Stomach (tissue), 9 donors: ENCODE results near the gene PPP3R1. TPM values are rescaled to one million over a fixed set of nuclear protein-coding genes. Genes with fewer than 3 reads are reported as not detected.

Experiments used
- DNase-seq, 2 donors: peaks; one replicate each; pipeline versions ENCODE4 v3.0.0 to v3.0.0-alpha.2; 2013 to 2019
- H3K27ac ChIP-seq, 5 donors: fragments of 200-600 bp in 4 of 5; sonication (generic) in 4 of 5; one replicate each; pipeline ENCODE4 v1.5.1; 2013 to 2019; ENCODE audit warnings: mild to moderate bottlenecking in 1 of 5, moderate library complexity in 1 of 5
- H3K27me3 ChIP-seq, 3 donors: fragments of 200-600 bp; sonication (generic); one replicate each; pipeline ENCODE4 v1.5.1; 2017 to 2019; ENCODE audit warnings: mixed run types in 1 of 3
- H3K36me3 ChIP-seq, 4 donors: fragments of 200-600 bp; sonication (generic); 1 replicate in 3 of 4; 2 replicates in 1 of 4; pipeline ENCODE4 v1.5.1; 2016 to 2019
- H3K4me1 ChIP-seq, 4 donors: fragments of 200-600 bp; sonication (generic); one replicate each; pipeline ENCODE4 v1.5.1; 2016 to 2019
- H3K4me3 ChIP-seq, 4 donors: fragments of 200-600 bp; sonication (generic) in 3 of 4; one replicate each; pipeline ENCODE4 v1.5.1; 2016 to 2019; ENCODE audit warnings: mild to moderate bottlenecking in 1 of 4
- H3K9me3 ChIP-seq, 4 donors: fragments of 200-600 bp; sonication (generic); one replicate each; pipeline ENCODE4 v1.5.1; 2016 to 2019
- CTCF ChIP-seq, 7 experiments: fragments of 450-650 bp in 4 of 7; fragments of 200-600 bp in 3 of 7; sonication (generic) in 3 of 7; IDR thresholded peaks; one replicate each; pipeline ENCODE4 v1.5.1; 2016 to 2019; ENCODE audit warnings: antibody characterized with exemption in 7 of 7, control low read depth in 2 of 7, mild to moderate bottlenecking in 1 of 7
- EP300 ChIP-seq: sonication (generic); formaldehyde crosslinking; IDR thresholded peaks from one replicate; pipeline ENCODE4 v1.6.1; 2017; ENCODE audit warnings: antibody characterized with exemption
- POLR2A ChIP-seq, 4 donors: fragments of 450-650 bp; IDR thresholded peaks; one replicate each; pipeline ENCODE4 v1.6.1; 2016; ENCODE audit warnings: antibody characterized with exemption in 4 of 4, control low read depth in 2 of 4, mild to moderate bottlenecking in 1 of 4, moderate library complexity in 1 of 4
- POLR2AphosphoS5 ChIP-seq, 3 donors: sonication (generic); formaldehyde crosslinking; IDR thresholded peaks; one replicate each; pipeline ENCODE4 v1.6.1; 2016; ENCODE audit warnings: antibody characterized with exemption in 3 of 3
- WGBS, 5 donors: extraction: QIAGEN DNeasy Blood & Tissue Kit in 3 of 5; methylation state at CpG; one replicate each; pipeline versions ENCODE4 v1.1.5 to v1.1.7; 2013 to 2018; 5-methylcytosine and 5-hydroxymethylcytosine counted together
- intact Hi-C: fragments of 100-400 bp; cut with DNase I; formaldehyde crosslinking; loops from one replicate; pipeline ENCODE4 v1.15.1; 2023; ENCODE audit warnings: low total_unique reads
- polyA plus RNA-seq, 3 donors: library from polyadenylated mRNA; stranded (reverse); fragments of 200-250 nt; gene quantifications; one replicate each; pipeline ENCODE4 v1.2.3, GENCODE V29; 2013
- total RNA-seq, 5 donors: library from RNA; depleted of rRNA; stranded (reverse); fragments of >200 nt; gene quantifications; one replicate each; pipeline versions ENCODE4 v1.1.0 to v1.2.3, GENCODE V29; 2014 to 2016
- donor health status: healthy with polysubstance abuse.
- donor health status: Bipolar disorder and iron deficiency.
- donor health status: healthy.

The PPP3R1 gene
- total and polyA plus RNA-seq, 8 donors = 1.2 to 65.7 (median 19.8) TPM

GRCh38 chr2:68169308-68169707, 83.0 kb downstream of the PPP3R1 start:
- no peak overlapping the region for H3K4me3 ChIP-seq
- TF ChIP-seq POLR2A (IDR thresholded peaks at IDR 0.05) (no peak), POLR2AphosphoS5 (IDR thresholded peaks at IDR 0.05) (no peak), EP300 (no peak), CTCF (IDR thresholded peaks at IDR 0.05) (no peak)

GRCh38 chr2:68167186-68167585, 85.1 kb downstream of the PPP3R1 start:
- DNase-seq = no peak
- H3K9me3 ChIP-seq = no peaks in the 10 kb centered on the region
- no peak overlapping the region for H3K4me3 ChIP-seq
- intact Hi-C loops = no loop called here
- 31 to 60% (median 56%) methylated on average over 3 of the region's 3 CpGs for WGBS, 5 donors
- TF ChIP-seq CTCF (IDR thresholded peaks at IDR 0.05) (no peak), EP300 (no peak), POLR2A (IDR thresholded peaks at IDR 0.05) (no peak), POLR2AphosphoS5 (IDR thresholded peaks at IDR 0.05) (no peak)
- no peaks in the 10 kb centered on the region for H3K27me3 ChIP-seq
- peaks cover 20 to 86% (median 82%) of the 10 kb centered on the region in 4 donors for H3K36me3 ChIP-seq
- H3K4me1 ChIP-seq = no peaks in the 10 kb centered on the region
- no peak overlapping the region for H3K27ac ChIP-seq

More at GRCh38 chr2:68169308-68169707, 83.0 kb downstream of the PPP3R1 start:
- H3K27me3 ChIP-seq = no peaks in the 10 kb centered on the region
- intact Hi-C loops = no loop called here
- no peak for DNase-seq
- H3K36me3 ChIP-seq = peaks cover 1 to 85% (median 76%) of the 10 kb centered on the region in 4 donors
- no peak overlapping the region for H3K27ac ChIP-seq
- H3K4me1 ChIP-seq = no peaks in the 10 kb centered on the region
- 92 to 96% (median 95%) methylated on average over 4 of the region's 4 CpGs for WGBS, 5 donors
- H3K9me3 ChIP-seq = no peaks in the 10 kb centered on the region

GRCh38 chr2:68163641-68164040, 88.7 kb downstream of the PPP3R1 start:
- peaks cover 29 to 82% (median 75%) of the 10 kb centered on the region in 4 donors for H3K36me3 ChIP-seq
- H3K9me3 ChIP-seq = no peaks in the 10 kb centered on the region
- H3K4me3 ChIP-seq = no peak overlapping the region
- intact Hi-C loops = no loop called here
- H3K27me3 ChIP-seq = no peaks in the 10 kb centered on the region
- 96 to 100% (median 97%) methylated on average over 1 of the region's 1 CpG for WGBS, 5 donors
- peaks cover 9 to 18% (median 11%) of the 10 kb centered on the region in 4 donors for H3K4me1 ChIP-seq
- DNase-seq = no peak
- no peak for TF ChIP-seq EP300
- no peak for TF ChIP-seq POLR2A (IDR thresholded peaks at IDR 0.05)
- no peak for TF ChIP-seq POLR2AphosphoS5 (IDR thresholded peaks at IDR 0.05)
- no peak for TF ChIP-seq CTCF (IDR thresholded peaks at IDR 0.05)
- H3K27ac ChIP-seq = no peak overlapping the region

- TF ChIP-seq POLR2AphosphoS5 (IDR thresholded peaks at IDR 0.05) = no peak
- no peak for TF ChIP-seq EP300
- TF ChIP-seq POLR2A (IDR thresholded peaks at IDR 0.05) = no peak
- no peak for TF ChIP-seq CTCF (IDR thresholded peaks at IDR 0.05)
- Histone ChIP-seq H3K4me3 (peak overlapping the region; percentile 81 to 94 (median 88)), H3K36me3 (peaks cover 18 to 32% (median 30%) of the 10 kb centered on the region in 4 donors), H3K27ac (peak overlapping the region; percentile 67 to 91 (median 90)), H3K9me3 (no peaks in the 10 kb centered on the region), H3K27me3 (no peaks in the 10 kb centered on the region), H3K4me1 (peaks cover 22 to 48% (median 36%) of the 10 kb centered on the region in 4 donors)
- intact Hi-C loops = no loop called here
- 0 to 3% (median 0%) methylated on average over 7 of the region's 7 CpGs for WGBS, 5 donors
- DNase-seq = no peak
Measured at GRCh38 chr2:68158134-68158447, 94.2 kb downstream of the PPP3R1 start.
